Stimulated activated CD8-positive, alpha-beta memory T cell treated with anti-CD3 and anti-CD28 coated beads, Interleukin-4, amount 100 ng/mL, for 48 hours (primary cell): Measurements from ENCODE around the gene EFEMP2.

Source experiments
- DNase-seq: peaks from one replicate; pipeline ENCODE4 v3.0.0-alpha.2; 2020

Gene EFEMP2

GRCh38 chr11:65884716-65885092 is 12.1 kb upstream of the EFEMP2 start:
- DNase-seq = peak; percentile 88

- no peak for DNase-seq
These were observed 11.5 kb upstream of the EFEMP2 start for GRCh38 chr11:65883786-65884715.

- DNase-seq = no peak
These were observed 10.6 kb upstream of the EFEMP2 start for GRCh38 chr11:65883058-65883761.

- no peak for DNase-seq
These were observed 9.8 kb upstream of the EFEMP2 start for GRCh38 chr11:65882120-65883057.

- DNase-seq = peak; percentile 43
These were observed 8.3 kb upstream of the EFEMP2 start for GRCh38 chr11:65880844-65881421.

GRCh38 chr11:65880027-65880426 is 7.4 kb upstream of the EFEMP2 start:
- DNase-seq = no peak

GRCh38 chr11:65879617-65880016 is 7.0 kb upstream of the EFEMP2 start, which contains the start of gene CTSW:
CTSW (plus strand) TSS chr11:65879837; CDS start chr11:65879855, 18 bp downstream.
- peak; percentile 66 for DNase-seq

- DNase-seq = peak; percentile 99
These were observed 937 bp upstream of the EFEMP2 start for GRCh38 chr11:65873318-65874156.

- no peak for DNase-seq
These were observed 620 bp downstream of the EFEMP2 start for GRCh38 chr11:65871811-65872548.

- no peak for DNase-seq
These were observed 1.6 kb downstream of the EFEMP2 start for GRCh38 chr11:65870706-65871681.

GRCh38 chr11:65870307-65870658 is 2.3 kb downstream of the EFEMP2 start:
- DNase-seq = no peak

GRCh38 chr11:65869643-65870306 is 2.8 kb downstream of the EFEMP2 start:
- DNase-seq = no peak

- no peak for DNase-seq
These were observed 3.7 kb downstream of the EFEMP2 start for GRCh38 chr11:65868907-65869306.

- no peak for DNase-seq
These were observed 4.4 kb downstream of the EFEMP2 start for GRCh38 chr11:65868076-65868667.

GRCh38 chr11:65867284-65868071 is 5.1 kb downstream of the EFEMP2 start:
- DNase-seq = peak; percentile 67

GRCh38 chr11:65866509-65867283 is 5.9 kb downstream of the EFEMP2 start:
- DNase-seq = no peak
